HL-60 (cell line): ENCODE measurements around the gene FALEC.

Source experiments
- DNase-seq, 2 experiments: peaks; one replicate each; pipeline ENCODE4 v3.0.0-alpha.2; 2010 to 2020; ENCODE audit warnings: low read depth in 1 of 2, low spot score in 1 of 2
- H3K27ac ChIP-seq: fragments of 250-450 bp; sonication (Bioruptor Pico); replicated peaks from 2 replicates; pipeline ENCODE4 v1.5.1; 2020; ENCODE audit warnings: mild to moderate bottlenecking, moderate library complexity
- H3K27me3 ChIP-seq: fragments of 250-450 bp; sonication (Bioruptor Pico); 2 replicates; pipeline ENCODE4 v1.5.1; 2021; ENCODE audit warnings: mild to moderate bottlenecking, moderate library complexity; ENCODE audit not compliant: insufficient read depth, poor library complexity, severe bottlenecking
- H3K4me3 ChIP-seq: replicated peaks from 2 replicates; pipeline ENCODE4 v1.5.1; 2011; ENCODE audit warnings: mild to moderate bottlenecking, control low read depth, low read length; ENCODE audit not compliant: insufficient read depth
- GABPA ChIP-seq: IDR thresholded peaks from 2 replicates; pipeline ENCODE4 v1.6.1; 2012; ENCODE audit warnings: low read depth
- POLR2AphosphoS5 ChIP-seq: IDR thresholded peaks from 2 replicates; pipeline ENCODE4 v1.6.1; 2012; ENCODE audit warnings: low read depth
- REST ChIP-seq: IDR thresholded peaks from 2 replicates; pipeline ENCODE4 v1.6.1; 2012; ENCODE audit warnings: low read depth; ENCODE audit not compliant: insufficient replicate concordance
- SPI1 ChIP-seq: IDR thresholded peaks from 2 replicates; pipeline ENCODE4 v1.6.1; 2012; ENCODE audit warnings: low read depth, mild to moderate bottlenecking, borderline replicate concordance
- TF ChIP-seq, protein P1 (sequence below): IDR thresholded peaks from one replicate; pipeline ENCODE4 v1.5.1; 2011; ENCODE audit warnings: low read length, control low read depth, inconsistent platforms; ENCODE audit not compliant: insufficient read depth

FALEC gene

DNA sequence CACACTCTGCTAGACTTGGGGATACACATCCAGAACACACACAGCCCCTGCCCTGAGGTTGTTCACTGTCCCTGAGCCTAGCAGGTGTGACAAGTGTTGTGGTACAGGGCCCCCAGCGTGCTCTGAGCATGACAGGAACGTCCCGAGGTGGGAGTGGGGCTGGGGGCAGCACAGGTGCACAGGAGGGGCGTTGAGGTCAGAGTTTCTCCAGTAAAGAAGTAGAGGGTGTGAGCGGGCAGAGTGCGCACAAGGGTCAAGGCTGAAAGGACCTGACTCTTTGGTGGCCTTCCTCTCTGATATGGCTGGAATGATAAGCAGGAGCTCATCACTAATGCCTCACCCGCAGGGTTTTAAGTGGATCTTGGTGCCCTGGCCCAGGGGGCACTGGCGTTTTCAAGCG, 1.3 kb upstream of the FALEC start:
- Histone ChIP-seq H3K27ac (no peak overlapping the region), H3K27me3 (no peaks in the 10 kb centered on the region), H3K4me3 (no peak overlapping the region)
- DNase-seq, result no peak
- TF ChIP-seq REST, result no peak
- no peak for TF ChIP-seq POLR2AphosphoS5
- TF ChIP-seq, protein P1, sequence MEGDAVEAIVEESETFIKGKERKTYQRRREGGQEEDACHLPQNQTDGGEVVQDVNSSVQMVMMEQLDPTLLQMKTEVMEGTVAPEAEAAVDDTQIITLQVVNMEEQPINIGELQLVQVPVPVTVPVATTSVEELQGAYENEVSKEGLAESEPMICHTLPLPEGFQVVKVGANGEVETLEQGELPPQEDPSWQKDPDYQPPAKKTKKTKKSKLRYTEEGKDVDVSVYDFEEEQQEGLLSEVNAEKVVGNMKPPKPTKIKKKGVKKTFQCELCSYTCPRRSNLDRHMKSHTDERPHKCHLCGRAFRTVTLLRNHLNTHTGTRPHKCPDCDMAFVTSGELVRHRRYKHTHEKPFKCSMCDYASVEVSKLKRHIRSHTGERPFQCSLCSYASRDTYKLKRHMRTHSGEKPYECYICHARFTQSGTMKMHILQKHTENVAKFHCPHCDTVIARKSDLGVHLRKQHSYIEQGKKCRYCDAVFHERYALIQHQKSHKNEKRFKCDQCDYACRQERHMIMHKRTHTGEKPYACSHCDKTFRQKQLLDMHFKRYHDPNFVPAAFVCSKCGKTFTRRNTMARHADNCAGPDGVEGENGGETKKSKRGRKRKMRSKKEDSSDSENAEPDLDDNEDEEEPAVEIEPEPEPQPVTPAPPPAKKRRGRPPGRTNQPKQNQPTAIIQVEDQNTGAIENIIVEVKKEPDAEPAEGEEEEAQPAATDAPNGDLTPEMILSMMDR, result no peak
- no peak for TF ChIP-seq GABPA
- TF ChIP-seq SPI1, result no peak

DNA sequence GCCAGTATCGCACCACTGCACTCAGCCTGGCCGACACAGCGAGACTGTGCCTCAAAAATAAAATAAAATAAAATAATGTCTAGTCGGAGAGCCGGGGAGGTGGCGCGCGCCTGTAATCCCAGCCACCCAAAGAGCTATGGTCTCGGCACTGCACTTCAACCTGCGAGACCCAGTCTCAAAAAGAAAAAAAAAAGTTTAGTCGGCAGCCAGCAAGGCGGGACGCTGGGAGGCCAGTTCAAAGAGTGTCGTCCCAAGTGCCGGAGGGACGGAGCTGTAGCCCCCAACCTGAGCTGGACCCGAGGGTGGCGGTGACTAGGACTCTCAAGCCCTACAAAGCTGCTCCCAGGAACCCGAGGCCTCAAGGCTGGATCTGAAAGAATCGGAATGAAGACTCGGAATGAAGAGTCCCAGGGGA, 632 bp upstream of the FALEC start:
- Histone ChIP-seq H3K27ac (peak overlapping the region; percentile 22; the same call in 1 of the 2 replicates), H3K27me3 (no peaks in the 10 kb centered on the region), H3K4me3 (peak overlapping the region; percentile 61)
- no peak for TF ChIP-seq SPI1
- DNase-seq, result no peak

DNA sequence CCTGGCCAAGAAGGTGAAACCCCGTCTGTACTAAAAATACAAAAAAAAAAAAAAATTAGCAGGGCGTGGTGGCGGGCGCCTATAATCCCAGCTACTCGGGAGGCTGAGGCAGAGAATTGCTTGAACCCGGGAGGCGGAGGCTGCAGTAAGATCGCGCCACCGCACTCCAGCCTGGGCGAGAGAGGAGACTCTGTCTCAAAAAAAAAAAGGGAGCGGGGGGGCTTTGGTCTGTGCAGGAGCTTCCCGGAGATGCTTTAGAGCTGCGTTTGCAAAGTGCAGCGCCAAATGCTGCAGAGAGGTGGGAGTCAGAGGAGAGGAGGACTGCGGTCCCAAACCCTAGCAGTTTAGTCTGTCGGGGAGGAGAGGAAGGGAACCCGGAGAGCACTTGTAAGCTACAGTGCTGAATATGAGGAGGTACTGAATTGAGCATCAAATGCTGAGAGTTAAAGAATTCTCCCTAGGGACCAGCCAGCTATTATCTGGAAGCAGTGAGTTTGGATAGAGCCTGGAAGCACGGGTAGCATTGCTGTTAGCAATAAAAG, 569 bp downstream of the FALEC start:
- peak overlapping the region; percentile 47; the same call in 1 of the 2 replicates for H3K27ac ChIP-seq
- no peaks in the 10 kb centered on the region for H3K27me3 ChIP-seq
- peak in 1 of 2 experiments; percentile 14 for DNase-seq
- peak overlapping the region; percentile 61 for H3K4me3 ChIP-seq
- TF ChIP-seq GABPA (no peak), POLR2AphosphoS5 (no peak), SPI1 (no peak), REST (no peak)
- TF ChIP-seq, protein P1, result no peak

GRCh38 chr1:150516616-150517015, 1.1 kb downstream of the FALEC start:
- TF ChIP-seq GABPA (no peak), REST (no peak), SPI1 (no peak), POLR2AphosphoS5 (no peak)
- TF ChIP-seq, protein P1, result no peak
- H3K4me3 ChIP-seq, result no peak overlapping the region
- H3K27me3 ChIP-seq, result no peaks in the 10 kb centered on the region
- no peak overlapping the region for H3K27ac ChIP-seq
- no peak for DNase-seq
